ENCODE measurements around the gene PLA2G4E.

The PLA2G4E gene

GRCh38 chr15:41992803-41993190, 28.0 kb downstream of the PLA2G4E start:
- Mint-ChIP-seq H3K4me1 (no peaks in the 10 kb centered on the region), H3K27ac (no peak overlapping the region), H3K4me3 (no peak overlapping the region), H3K9me3 (no peaks in the 10 kb centered on the region), H3K27me3 (peaks cover 2% of the 10 kb centered on the region), H3K36me3 (no peaks in the 10 kb centered on the region)

- Mint-ChIP-seq H3K36me3 (no peaks in the 10 kb centered on the region), H3K27me3 (peaks cover 2% of the 10 kb centered on the region), H3K4me3 (no peak overlapping the region), H3K9me3 (no peaks in the 10 kb centered on the region), H3K27ac (no peak overlapping the region), H3K4me1 (no peaks in the 10 kb centered on the region)
Measured at GRCh38 chr15:41992151-41992802, 28.6 kb downstream of the PLA2G4E start.

- Mint-ChIP-seq H3K27me3 (peaks cover 2% of the 10 kb centered on the region), H3K4me1 (no peaks in the 10 kb centered on the region), H3K36me3 (no peaks in the 10 kb centered on the region), H3K4me3 (no peak overlapping the region), H3K9me3 (no peaks in the 10 kb centered on the region), H3K27ac (no peak overlapping the region)
Measured at GRCh38 chr15:41990691-41991090, 30.2 kb downstream of the PLA2G4E start.

- Mint-ChIP-seq H3K4me3 (no peak overlapping the region), H3K4me1 (no peaks in the 10 kb centered on the region), H3K27ac (no peak overlapping the region), H3K27me3 (peaks cover 2% of the 10 kb centered on the region), H3K36me3 (no peaks in the 10 kb centered on the region), H3K9me3 (no peaks in the 10 kb centered on the region)
Measured at GRCh38 chr15:41990243-41990605, 30.6 kb downstream of the PLA2G4E start.

GRCh38 chr15:41989573-41990242, 31.1 kb downstream of the PLA2G4E start:
- Mint-ChIP-seq H3K27ac (no peak overlapping the region), H3K4me3 (no peak overlapping the region), H3K27me3 (peaks cover 2% of the 10 kb centered on the region), H3K4me1 (no peaks in the 10 kb centered on the region), H3K9me3 (no peaks in the 10 kb centered on the region), H3K36me3 (no peaks in the 10 kb centered on the region)

- Mint-ChIP-seq H3K27ac (no peak overlapping the region), H3K4me1 (no peaks in the 10 kb centered on the region), H3K36me3 (no peaks in the 10 kb centered on the region), H3K4me3 (no peak overlapping the region), H3K27me3 (peaks cover 2% of the 10 kb centered on the region), H3K9me3 (no peaks in the 10 kb centered on the region)
Measured at GRCh38 chr15:41988896-41989572, 31.8 kb downstream of the PLA2G4E start.

- H3K36me3 Mint-ChIP-seq = no peaks in the 10 kb centered on the region
- no peak overlapping the region for H3K4me3 Mint-ChIP-seq
- H3K9me3 Mint-ChIP-seq = no peaks in the 10 kb centered on the region
- H3K27ac Mint-ChIP-seq = no peak overlapping the region
- peaks cover 2% of the 10 kb centered on the region for H3K27me3 Mint-ChIP-seq
- no peaks in the 10 kb centered on the region for H3K4me1 Mint-ChIP-seq
Measured at GRCh38 chr15:41987925-41988275, 32.9 kb downstream of the PLA2G4E start.

GRCh38 chr15:41987246-41987924, 33.5 kb downstream of the PLA2G4E start:
- no peaks in the 10 kb centered on the region for H3K9me3 Mint-ChIP-seq
- no peaks in the 10 kb centered on the region for H3K36me3 Mint-ChIP-seq
- H3K27ac Mint-ChIP-seq = no peak overlapping the region
- H3K4me3 Mint-ChIP-seq = no peak overlapping the region
- H3K27me3 Mint-ChIP-seq = peaks cover 2% of the 10 kb centered on the region
- H3K4me1 Mint-ChIP-seq = no peaks in the 10 kb centered on the region

- H3K27ac Mint-ChIP-seq = no peak overlapping the region
- no peaks in the 10 kb centered on the region for H3K9me3 Mint-ChIP-seq
- no peaks in the 10 kb centered on the region for H3K36me3 Mint-ChIP-seq
- no peak overlapping the region for H3K4me3 Mint-ChIP-seq
- H3K27me3 Mint-ChIP-seq = peaks cover 2% of the 10 kb centered on the region
- H3K4me1 Mint-ChIP-seq = no peaks in the 10 kb centered on the region
Measured at GRCh38 chr15:41985236-41986160, 35.3 kb downstream of the PLA2G4E start.

GRCh38 chr15:41984622-41985021, 36.2 kb downstream of the PLA2G4E start:
- H3K36me3 Mint-ChIP-seq = no peaks in the 10 kb centered on the region
- no peak overlapping the region for H3K4me3 Mint-ChIP-seq
- no peak overlapping the region for H3K27ac Mint-ChIP-seq
- peaks cover 2% of the 10 kb centered on the region for H3K27me3 Mint-ChIP-seq
- H3K9me3 Mint-ChIP-seq = no peaks in the 10 kb centered on the region
- H3K4me1 Mint-ChIP-seq = no peaks in the 10 kb centered on the region

- Mint-ChIP-seq H3K4me1 (no peaks in the 10 kb centered on the region), H3K27ac (no peak overlapping the region), H3K4me3 (no peak overlapping the region), H3K27me3 (peaks cover 2% of the 10 kb centered on the region), H3K36me3 (no peaks in the 10 kb centered on the region), H3K9me3 (no peaks in the 10 kb centered on the region)
Measured at GRCh38 chr15:41983621-41984571, 36.9 kb downstream of the PLA2G4E start.

- no peaks in the 10 kb centered on the region for H3K36me3 Mint-ChIP-seq
- no peaks in the 10 kb centered on the region for H3K27me3 Mint-ChIP-seq
- H3K27ac Mint-ChIP-seq = no peak overlapping the region
- H3K9me3 Mint-ChIP-seq = no peaks in the 10 kb centered on the region
- H3K4me3 Mint-ChIP-seq = no peak overlapping the region
- no peaks in the 10 kb centered on the region for H3K4me1 Mint-ChIP-seq
Measured at GRCh38 chr15:41983221-41983620, 37.6 kb downstream of the PLA2G4E start.

GRCh38 chr15:41982133-41982930, 38.5 kb downstream of the PLA2G4E start:
- Mint-ChIP-seq H3K27ac (no peak overlapping the region), H3K4me1 (no peaks in the 10 kb centered on the region), H3K9me3 (no peaks in the 10 kb centered on the region), H3K4me3 (no peak overlapping the region), H3K27me3 (no peaks in the 10 kb centered on the region), H3K36me3 (no peaks in the 10 kb centered on the region)
